Neutrophil (primary cell): Measurements from ENCODE around the gene GARIN5A.

ENCODE experiments used
- H3K27ac ChIP-seq: fragments of 200-600 bp; sonication (generic); 2 replicates; pipeline ENCODE4 v1.5.1; 2016; ENCODE audit warnings: mild to moderate bottlenecking, moderate library complexity
- H3K27me3 ChIP-seq: fragments of 200-600 bp; sonication (generic); 2 replicates; pipeline ENCODE4 v1.6.0; 2016; ENCODE audit warnings: mild to moderate bottlenecking
- H3K36me3 ChIP-seq: fragments of 200-600 bp; sonication (generic); 2 replicates; pipeline ENCODE4 v1.5.1; 2017
- H3K4me1 ChIP-seq, 2 experiments: fragments of 200-600 bp in 1 of 2; sonication (generic) in 1 of 2; 1 replicate in 1 of 2; 2 replicates in 1 of 2; pipeline versions ENCODE4 v1.5.1 to v1.6.1; 2013 to 2016; ENCODE audit warnings: low read depth in 1 of 2, low read length in 1 of 2, mild to moderate bottlenecking in 1 of 2, moderate library complexity in 1 of 2; ENCODE audit not compliant: control insufficient read depth in 1 of 2, insufficient read depth in 1 of 2
- H3K4me3 ChIP-seq, 2 experiments: fragments of 200-600 bp in 1 of 2; sonication (generic) in 1 of 2; 1 replicate in 1 of 2; 2 replicates in 1 of 2; pipeline ENCODE4 v1.5.1; 2013 to 2016; ENCODE audit warnings: low read depth in 1 of 2, low read length in 1 of 2, mild to moderate bottlenecking in 1 of 2, moderate library complexity in 1 of 2
- H3K9me3 ChIP-seq: fragments of 200-600 bp; sonication (generic); 2 replicates; pipeline ENCODE4 v1.5.1; 2016
- CTCF ChIP-seq: fragments of 200-600 bp; sonication (generic); IDR thresholded peaks from 2 replicates; pipeline ENCODE4 v1.5.1; 2016; ENCODE audit warnings: antibody characterized with exemption

The GARIN5A gene

GRCh38 chr19:50467566-50467965 is 9.1 kb downstream of the GARIN5A start:
- no peak overlapping the region for H3K4me3 ChIP-seq
- no peaks in the 10 kb centered on the region for H3K9me3 ChIP-seq
- H3K36me3 ChIP-seq = no peaks in the 10 kb centered on the region
- no peak for TF ChIP-seq CTCF
- no peak overlapping the region for H3K27ac ChIP-seq
- H3K4me1 ChIP-seq = no peaks in the 10 kb centered on the region
- H3K27me3 ChIP-seq = no peaks in the 10 kb centered on the region

- no peak for TF ChIP-seq CTCF
- Histone ChIP-seq H3K4me1 (no peaks in the 10 kb centered on the region), H3K27ac (no peak overlapping the region), H3K36me3 (no peaks in the 10 kb centered on the region), H3K27me3 (peaks cover 3% of the 10 kb centered on the region), H3K9me3 (no peaks in the 10 kb centered on the region), H3K4me3 (no peak overlapping the region)
Measured at GRCh38 chr19:50466706-50467039, 10.0 kb downstream of the GARIN5A start.

- no peaks in the 10 kb centered on the region for H3K4me1 ChIP-seq
- no peaks in the 10 kb centered on the region for H3K36me3 ChIP-seq
- no peak overlapping the region for H3K27ac ChIP-seq
- H3K27me3 ChIP-seq = peaks cover 8% of the 10 kb centered on the region
- no peak overlapping the region for H3K4me3 ChIP-seq
- H3K9me3 ChIP-seq = no peaks in the 10 kb centered on the region
- no peak for TF ChIP-seq CTCF
Measured at GRCh38 chr19:50465986-50466705, 10.5 kb downstream of the GARIN5A start.

- Histone ChIP-seq H3K27me3 (peaks cover 20% of the 10 kb centered on the region), H3K36me3 (no peaks in the 10 kb centered on the region), H3K27ac (no peak overlapping the region), H3K9me3 (no peaks in the 10 kb centered on the region), H3K4me3 (no peak overlapping the region), H3K4me1 (no peaks in the 10 kb centered on the region)
- TF ChIP-seq CTCF = no peak
Measured at GRCh38 chr19:50465000-50465399, 11.6 kb downstream of the GARIN5A start.

GRCh38 chr19:50464348-50464747 is 12.3 kb downstream of the GARIN5A start:
- Histone ChIP-seq H3K4me1 (no peaks in the 10 kb centered on the region), H3K4me3 (no peak overlapping the region), H3K27ac (no peak overlapping the region), H3K36me3 (no peaks in the 10 kb centered on the region), H3K9me3 (no peaks in the 10 kb centered on the region), H3K27me3 (peaks cover 26% of the 10 kb centered on the region)
- no peak for TF ChIP-seq CTCF
